ENCODE measurements around the gene KRT10.
"Not testable (repeated sequence)": the region's sequence is repeated elsewhere in the genome, so short reads cannot be mapped to it uniquely, and the experiment has no call there.

Gene KRT10

GRCh38 chr17:40822132-40822812 lies at the start of gene KRT10:
Gene KRT10, minus strand, starts transcription at chr17:40822614. Its CDS starts 29 bp downstream, at chr17:40822585.
- FAIRE-seq, result no peak

- FAIRE-seq, result no peak
Measured at GRCh38 chr17:40871316-40871715, 48.9 kb upstream of the KRT10 start.

- FAIRE-seq, result no peak
Measured at GRCh38 chr17:40870136-40870535, 47.7 kb upstream of the KRT10 start.

- no peak for FAIRE-seq
Measured at GRCh38 chr17:40866838-40867237, 44.4 kb upstream of the KRT10 start, which contains the start of gene KRT12. Gene KRT12, minus strand, starts transcription at chr17:40867223. Its CDS starts 37 bp downstream, at chr17:40867186.

DNA sequence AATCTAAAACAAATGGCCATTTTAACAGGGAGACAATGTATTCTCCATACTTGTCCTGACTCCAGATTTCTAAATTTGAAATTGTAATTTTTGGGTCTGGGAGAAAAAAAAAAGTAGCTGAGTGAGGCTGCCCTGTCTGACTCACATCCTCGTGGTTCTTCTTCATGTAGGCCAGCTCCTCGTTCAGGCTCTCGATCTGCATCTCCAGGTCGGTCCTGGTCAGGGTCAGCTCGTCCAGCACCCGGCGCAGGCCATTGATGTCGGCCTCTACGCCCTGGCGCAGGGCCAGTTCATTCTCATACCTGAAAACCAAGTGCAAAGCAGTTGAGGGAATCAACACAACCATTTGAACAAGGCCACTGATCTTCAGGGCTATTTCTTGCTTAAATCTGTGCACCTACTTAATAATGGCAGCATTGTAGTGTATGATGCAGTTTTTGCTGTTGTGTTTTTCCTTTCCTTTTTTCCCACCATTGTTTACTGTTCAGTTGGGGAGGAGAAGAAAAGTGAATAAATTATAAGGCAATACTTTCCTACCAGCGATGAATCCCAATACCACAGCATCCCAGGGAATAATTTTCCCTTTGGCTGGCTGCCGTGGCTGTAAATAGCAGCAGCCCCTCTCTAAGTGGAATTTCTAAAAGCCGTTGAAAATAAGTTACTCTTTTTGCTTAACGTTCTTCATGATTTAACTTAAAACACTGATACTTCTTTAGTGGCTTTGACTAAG lies 42.4 kb upstream of the KRT10 start:
- FAIRE-seq, result no peak

DNA sequence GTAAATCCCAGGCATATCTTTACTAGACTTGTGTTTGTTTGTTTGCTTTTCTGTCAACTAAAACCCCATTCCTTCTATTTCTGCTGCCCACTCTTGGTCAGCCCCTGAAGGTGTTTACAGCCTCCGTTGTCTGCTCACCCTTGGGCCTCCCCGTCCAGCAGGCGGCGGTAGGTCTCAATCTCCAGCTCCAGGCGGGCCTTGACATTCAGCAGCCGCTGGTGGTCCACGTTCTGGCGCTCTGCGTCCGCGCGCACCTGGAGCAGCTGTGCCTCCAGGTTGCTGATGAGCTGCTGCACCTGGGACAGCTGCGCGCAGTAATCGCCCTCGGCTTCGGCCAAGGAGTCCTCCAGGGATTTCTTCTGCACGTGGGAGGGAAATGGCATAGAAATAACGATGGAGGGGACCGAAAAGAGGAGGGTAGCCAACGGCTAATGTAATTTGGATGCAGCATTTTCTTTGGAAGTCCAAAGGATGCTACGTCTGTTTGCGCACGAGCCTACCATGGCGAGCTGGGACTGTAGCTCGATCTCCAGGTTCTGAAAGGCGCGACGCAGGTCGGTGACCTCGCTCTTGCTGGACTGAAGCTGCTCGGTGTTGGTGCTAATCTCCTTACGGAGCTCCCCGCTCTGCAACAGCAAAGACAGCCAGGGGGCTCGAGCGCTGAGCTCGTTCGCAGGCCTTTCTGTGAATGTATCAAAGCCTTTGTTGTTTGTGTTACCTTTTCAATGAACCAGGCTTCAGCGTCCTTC lies 40.7 kb upstream of the KRT10 start:
- FAIRE-seq, result no peak

DNA sequence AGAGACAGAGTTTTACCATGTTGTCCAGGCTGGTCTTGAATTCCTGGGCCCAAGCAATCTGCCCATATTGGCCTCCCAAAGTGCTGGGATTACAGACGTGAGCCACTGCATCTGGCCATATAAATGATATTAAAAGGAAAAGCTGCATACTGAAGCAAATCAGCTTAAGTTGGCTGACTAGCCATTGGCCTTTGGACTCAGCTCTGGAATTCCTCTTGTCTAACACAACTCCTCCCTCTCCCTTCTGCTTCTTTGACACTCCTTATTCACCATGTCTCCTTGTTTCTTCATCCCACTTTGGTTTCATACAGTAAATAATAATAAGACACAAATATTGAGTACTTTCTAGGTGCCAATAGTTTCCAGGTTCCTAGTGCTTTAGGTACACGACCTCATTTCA lies 37.1 kb upstream of the KRT10 start:
- FAIRE-seq, result no peak

DNA sequence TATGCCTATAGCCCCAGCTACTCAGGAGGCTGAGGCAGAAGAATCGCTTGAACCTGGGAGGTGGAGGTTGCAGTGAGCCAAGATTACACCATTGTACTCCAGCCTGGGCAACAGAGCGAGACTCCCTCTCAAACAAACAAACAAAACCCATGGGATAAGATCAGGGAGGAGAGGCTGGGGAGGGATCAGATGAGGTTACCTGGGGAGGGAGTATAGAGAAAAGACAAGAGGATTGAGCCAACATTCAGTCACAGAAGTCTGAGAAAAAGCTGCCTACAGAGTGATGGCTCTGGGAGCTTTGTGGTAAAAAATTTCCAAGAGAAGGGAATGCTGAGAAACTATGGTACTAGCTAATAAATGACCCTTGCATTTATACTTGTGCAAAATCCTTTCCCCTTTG lies 36.3 kb upstream of the KRT10 start:
- FAIRE-seq, result not testable (repeated sequence)

DNA sequence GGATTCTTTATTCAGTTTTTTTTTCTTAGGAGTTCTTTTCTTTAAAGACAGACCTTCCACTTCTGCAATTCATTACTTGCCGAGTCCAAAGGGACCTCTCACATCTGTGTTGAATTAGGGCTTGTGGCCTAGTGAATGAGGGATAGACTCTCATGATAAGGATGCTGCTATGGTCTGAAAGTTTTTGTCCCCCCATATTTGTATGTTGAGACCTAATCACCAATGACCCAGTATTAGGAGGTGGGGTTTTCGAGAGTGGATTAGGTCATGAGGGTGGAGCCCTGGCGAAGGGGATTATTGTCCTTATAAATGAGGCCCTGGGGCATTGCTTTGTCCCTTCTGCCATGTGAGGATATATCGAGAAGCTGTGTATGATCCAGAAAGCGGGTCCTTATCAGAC lies 35.1 kb upstream of the KRT10 start:
- no peak for FAIRE-seq

- no peak for FAIRE-seq
Measured at GRCh38 chr17:40854175-40854814, 31.9 kb upstream of the KRT10 start.

DNA sequence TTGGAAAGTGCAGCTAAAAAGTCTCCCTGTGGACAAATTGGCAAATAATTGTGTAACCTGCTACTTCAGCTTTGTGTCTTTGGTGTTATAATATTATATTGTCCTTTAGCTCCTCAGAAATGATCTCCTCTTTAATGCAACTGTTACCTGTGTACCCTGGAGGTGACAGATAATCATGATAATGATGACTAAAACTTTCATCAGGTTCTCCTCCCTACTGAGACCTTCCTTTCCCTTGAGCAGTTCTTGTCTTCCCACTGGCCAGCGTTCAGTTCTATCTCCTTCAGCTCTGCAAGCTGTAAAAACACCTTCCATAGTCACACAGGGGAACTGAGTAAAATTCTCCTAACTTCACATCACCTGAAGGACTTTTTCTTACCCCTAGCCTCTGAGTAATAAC lies 29.9 kb upstream of the KRT10 start:
- FAIRE-seq, result no peak

GRCh38 chr17:40850293-40850972 lies 28.0 kb upstream of the KRT10 start:
- FAIRE-seq, result no peak

DNA sequence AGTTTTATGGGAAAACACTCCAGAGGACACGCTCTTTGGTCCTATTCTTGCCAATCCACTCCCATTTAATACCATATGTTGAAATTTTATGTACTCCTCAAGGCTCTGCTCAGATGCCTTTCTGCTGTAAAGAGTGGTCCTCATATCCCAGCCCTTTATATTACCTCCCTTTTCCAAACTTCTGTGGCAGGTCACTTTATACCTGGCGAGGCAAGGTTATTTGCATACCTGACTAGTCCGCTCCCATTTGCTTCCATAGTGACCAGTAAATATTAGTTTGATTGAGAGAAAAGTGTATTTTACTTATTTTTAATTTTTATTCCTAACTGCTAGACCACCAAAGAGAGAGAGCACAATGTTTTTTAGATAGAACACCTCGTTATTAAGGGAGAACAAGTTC lies 27.3 kb upstream of the KRT10 start:
- no peak for FAIRE-seq

GRCh38 chr17:40848583-40849235 lies 26.3 kb upstream of the KRT10 start:
- FAIRE-seq, result no peak

DNA sequence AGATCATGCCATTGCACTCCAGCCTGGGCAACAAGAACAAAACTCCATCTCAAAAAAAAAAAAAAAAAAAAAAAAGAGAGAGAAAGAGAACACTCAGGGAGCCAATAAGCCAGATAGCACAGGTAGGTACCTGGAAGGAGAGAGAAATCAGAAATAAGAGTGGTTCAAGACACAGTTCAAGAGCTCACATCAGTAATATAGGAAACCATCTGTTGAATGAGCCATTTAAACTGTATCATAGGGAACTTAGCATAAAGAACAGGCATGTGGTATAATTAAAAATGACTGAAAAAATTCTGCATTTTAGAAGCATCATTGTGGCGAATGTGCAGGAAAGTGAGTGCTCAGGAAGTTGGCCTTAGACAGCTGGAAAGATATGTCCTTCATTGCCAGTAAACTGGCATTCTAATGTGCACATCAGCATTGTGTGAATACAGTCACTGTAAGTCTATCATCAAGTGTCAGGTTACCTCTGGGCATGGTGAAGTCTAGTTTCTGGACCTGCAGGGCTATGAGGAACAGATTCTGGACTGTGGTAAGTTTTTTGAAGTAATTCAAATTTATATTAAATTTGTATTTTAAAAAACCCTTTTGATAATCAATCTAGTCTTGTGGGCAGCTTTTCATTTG lies 24.2 kb upstream of the KRT10 start:
- no peak for FAIRE-seq

- FAIRE-seq, result no peak
Measured at GRCh38 chr17:40844671-40845107, 22.3 kb upstream of the KRT10 start.

DNA sequence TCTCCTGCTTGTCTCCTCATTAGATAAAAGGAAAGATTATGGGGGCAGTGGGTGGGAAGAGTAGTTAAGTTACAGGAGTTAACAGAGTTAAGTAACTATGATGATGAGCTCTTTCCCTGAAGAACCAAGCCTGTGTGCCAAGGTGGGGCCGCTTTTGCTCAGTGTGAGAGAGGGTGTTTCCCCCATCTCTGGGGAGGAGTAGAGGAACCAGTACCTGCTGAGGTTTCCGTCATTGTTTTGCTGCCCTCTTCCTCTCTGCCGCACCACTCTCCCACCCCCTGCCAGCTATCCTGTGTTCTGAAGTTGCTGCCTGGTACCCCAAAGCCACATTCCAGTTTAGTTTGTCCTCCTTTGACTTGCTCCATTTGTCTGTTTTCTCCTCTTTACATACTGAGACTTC lies 20.8 kb upstream of the KRT10 start:
- no peak for FAIRE-seq

- no peak for FAIRE-seq
Measured at GRCh38 chr17:40841246-40841645, 18.8 kb upstream of the KRT10 start.

DNA sequence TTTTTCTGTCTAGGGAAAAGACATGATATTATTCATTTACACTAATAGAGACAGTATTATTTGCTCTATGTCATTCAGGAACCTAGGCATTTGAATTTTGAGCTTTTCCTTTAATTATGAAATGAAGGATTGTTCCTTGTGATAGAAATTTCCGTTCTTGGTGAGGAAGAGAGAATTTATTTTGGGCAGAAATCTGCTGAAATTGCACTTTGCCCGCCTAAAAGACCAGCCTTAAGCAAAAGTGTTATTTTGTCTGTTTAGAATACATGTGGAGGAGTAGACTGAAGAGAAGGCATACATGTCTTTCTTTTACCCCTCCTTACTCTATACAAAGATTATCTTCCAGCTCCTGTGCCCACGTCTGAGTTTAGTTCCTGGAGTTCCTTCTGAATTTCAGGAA lies 16.8 kb upstream of the KRT10 start:
- no peak for FAIRE-seq

DNA sequence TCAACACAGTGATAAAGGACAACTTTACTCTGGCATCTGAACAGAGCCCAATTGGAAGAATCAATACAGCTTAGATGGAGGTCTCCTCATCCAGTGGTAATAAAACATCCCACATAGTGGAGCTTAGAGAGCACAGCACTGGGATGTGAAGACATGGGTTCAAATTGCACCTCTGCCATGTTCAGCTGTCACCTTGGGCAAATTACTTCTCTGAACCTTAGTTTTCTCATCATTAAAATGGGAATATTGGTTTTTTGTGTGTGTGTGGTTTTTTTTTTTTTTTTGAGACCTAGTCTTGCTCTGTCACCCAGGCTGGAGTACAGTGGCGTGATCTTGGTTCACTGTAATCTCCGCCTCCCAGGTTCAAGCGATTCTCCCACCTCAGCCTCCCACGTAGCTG lies 13.6 kb upstream of the KRT10 start:
- no peak for FAIRE-seq

GRCh38 chr17:40833882-40834281 lies 11.5 kb upstream of the KRT10 start:
- no peak for FAIRE-seq

DNA sequence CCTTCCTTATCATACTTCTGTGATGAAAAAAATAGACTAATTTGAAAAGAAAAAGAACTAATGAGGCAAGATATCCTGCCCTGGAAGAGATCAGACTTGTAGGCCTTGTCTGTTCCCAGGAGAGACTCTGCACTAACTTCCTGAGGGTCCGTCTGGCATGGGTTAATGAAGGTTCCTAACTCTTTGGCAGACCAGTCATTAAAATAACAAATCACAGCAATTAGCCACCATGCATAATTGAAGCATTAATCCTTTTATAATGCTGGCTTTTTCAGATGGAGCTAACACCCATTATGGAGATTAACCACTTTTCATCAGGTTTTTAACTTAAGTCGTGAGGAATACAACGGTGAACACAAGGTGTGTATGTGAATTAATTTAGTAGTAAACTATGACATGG lies 10.4 kb upstream of the KRT10 start:
- FAIRE-seq, result no peak
